ENCODE data around the gene ACOD1. TPM values are rescaled to one million over a fixed set of nuclear protein-coding genes. Genes with fewer than 3 reads are reported as not detected.

The ACOD1 gene
- total RNA-seq, 4 donors from 2014 or later: 0.32 TPM; not detected in 3

GRCh38 chr13:76993021-76993420, 44.7 kb downstream of the ACOD1 start:
- peaks cover 0 to 13% (median 5%) of the 10 kb centered on the region in 4 donors for H3K36me3 ChIP-seq
- H3K27me3 ChIP-seq: no peaks in the 10 kb centered on the region
- peak overlapping the region; percentile 90 to 93 (median 92) for H3K27ac ChIP-seq
- in situ Hi-C loops (cut with MboI; ENCODE audit: low pct_ligation_motif_present in 1 of 4, low pct_unique_long_range_greater_than_20kb in 1 of 4, low sequenced_read_pairs in 3 of 4): no loop called here
- peaks cover 0 to 13% (median 4%) of the 10 kb centered on the region in 4 donors for H3K4me1 ChIP-seq
- peak overlapping the region; percentile 57 to 82 (median 68) for H3K4me3 ChIP-seq
- no peaks in the 10 kb centered on the region for H3K9me3 ChIP-seq
- TF ChIP-seq POLR2A (IDR thresholded peaks at IDR 0.05): no peak
- no peak for TF ChIP-seq POLR2AphosphoS5 (IDR thresholded peaks at IDR 0.05)
- no peak for TF ChIP-seq CTCF (IDR thresholded peaks at IDR 0.05)
- no peak for TF ChIP-seq EP300 (IDR thresholded peaks at IDR 0.05; ENCODE audit: low read depth)
- no peak for DNase-seq
- intact Hi-C loops (cut with DNase I; ENCODE audit: low total_unique reads): no loop called here
- WGBS, 2 donors (ENCODE audit: low coverage in 1 of 2): 37 to 43% methylated on average over 3 of the region's 3 CpGs

- peak overlapping the region in 1 of 4 donors; percentile 62 for H3K4me3 ChIP-seq
- TF ChIP-seq POLR2AphosphoS5 (IDR thresholded peaks at IDR 0.05): no peak
- no peaks in the 10 kb centered on the region for H3K27me3 ChIP-seq
- H3K36me3 ChIP-seq: peaks cover 0 to 16% (median 5%) of the 10 kb centered on the region in 4 donors
- intact Hi-C loops (cut with DNase I; ENCODE audit: low total_unique reads) (no loop called here), in situ Hi-C loops (cut with MboI; ENCODE audit: low pct_ligation_motif_present in 1 of 4, low pct_unique_long_range_greater_than_20kb in 1 of 4, low sequenced_read_pairs in 3 of 4) (no loop called here)
- peak overlapping the region in 3 of 4 donors; percentile 91 to 93 (median 92) for H3K27ac ChIP-seq
- DNase-seq: no peak
- peaks cover 0 to 13% (median 4%) of the 10 kb centered on the region in 4 donors for H3K4me1 ChIP-seq
- no peaks in the 10 kb centered on the region for H3K9me3 ChIP-seq
- 79 to 80% methylated on average over 5 of the region's 5 CpGs for WGBS, 2 donors (ENCODE audit: low coverage in 1 of 2)
Observed at GRCh38 chr13:76993473-76993872, 45.2 kb downstream of the ACOD1 start.

- no peak for DNase-seq
- intact Hi-C loops (cut with DNase I; ENCODE audit: low total_unique reads): no loop called here
- no peaks in the 10 kb centered on the region for H3K27me3 ChIP-seq
- H3K4me3 ChIP-seq: no peak overlapping the region
- peaks cover 0 to 13% (median 4%) of the 10 kb centered on the region in 4 donors for H3K4me1 ChIP-seq
- 96 to 100% methylated on average over 3 of the region's 3 CpGs for WGBS, 2 donors (ENCODE audit: low coverage in 1 of 2)
- in situ Hi-C loops (cut with MboI; ENCODE audit: low pct_ligation_motif_present in 1 of 4, low pct_unique_long_range_greater_than_20kb in 1 of 4, low sequenced_read_pairs in 3 of 4): no loop called here
- no peaks in the 10 kb centered on the region for H3K9me3 ChIP-seq
- no peak overlapping the region for H3K27ac ChIP-seq
- TF ChIP-seq POLR2A (IDR thresholded peaks at IDR 0.05): no peak
- H3K36me3 ChIP-seq: peaks cover 0 to 19% (median 5%) of the 10 kb centered on the region in 4 donors
Observed at GRCh38 chr13:76994281-76994680, 46.0 kb downstream of the ACOD1 start.

GRCh38 chr13:77000475-77000874, 52.2 kb downstream of the ACOD1 start:
- DNase-seq: no peak
- intact Hi-C loops (cut with DNase I; ENCODE audit: low total_unique reads): no loop called here
- peak overlapping the region in 3 of 4 donors; percentile 6 to 20 (median 11) for H3K27ac ChIP-seq
- TF ChIP-seq CTCF (IDR thresholded peaks at IDR 0.05) (no peak), EP300 (IDR thresholded peaks at IDR 0.05; ENCODE audit: low read depth) (no peak), POLR2A (IDR thresholded peaks at IDR 0.05) (no peak), POLR2AphosphoS5 (IDR thresholded peaks at IDR 0.05) (no peak)
- H3K27me3 ChIP-seq: no peaks in the 10 kb centered on the region
- H3K4me3 ChIP-seq: no peak overlapping the region
- WGBS, 2 donors (ENCODE audit: low coverage in 1 of 2): 19 to 22% methylated on average over 1 of the region's 1 CpG
- peaks cover 0 to 30% (median 5%) of the 10 kb centered on the region in 4 donors for H3K36me3 ChIP-seq
- no peaks in the 10 kb centered on the region for H3K9me3 ChIP-seq
- peaks cover 0 to 32% (median 21%) of the 10 kb centered on the region in 4 donors for H3K4me1 ChIP-seq
- in situ Hi-C loops (cut with MboI; ENCODE audit: low pct_ligation_motif_present in 1 of 4, low pct_unique_long_range_greater_than_20kb in 1 of 4, low sequenced_read_pairs in 3 of 4): no loop called here

- intact Hi-C loops (cut with DNase I; ENCODE audit: low total_unique reads) (no loop called here), in situ Hi-C loops (cut with MboI; ENCODE audit: low pct_ligation_motif_present in 1 of 4, low pct_unique_long_range_greater_than_20kb in 1 of 4, low sequenced_read_pairs in 3 of 4) (no loop called here)
- TF ChIP-seq CTCF (IDR thresholded peaks at IDR 0.05) (no peak), EP300 (IDR thresholded peaks at IDR 0.05; ENCODE audit: low read depth) (no peak), POLR2AphosphoS5 (IDR thresholded peaks at IDR 0.05) (no peak), POLR2A (IDR thresholded peaks at IDR 0.05) (no peak)
- 60 to 66% methylated on average over 4 of the region's 4 CpGs for WGBS, 2 donors (ENCODE audit: low coverage in 1 of 2)
- no peaks in the 10 kb centered on the region for H3K9me3 ChIP-seq
- H3K27ac ChIP-seq: no peak overlapping the region
- peaks cover 0 to 32% (median 21%) of the 10 kb centered on the region in 4 donors for H3K4me1 ChIP-seq
- no peaks in the 10 kb centered on the region for H3K27me3 ChIP-seq
- H3K4me3 ChIP-seq: no peak overlapping the region
- H3K36me3 ChIP-seq: peaks cover 0 to 36% (median 3%) of the 10 kb centered on the region in 4 donors
- DNase-seq: no peak
Observed at GRCh38 chr13:77001540-77001939, 53.2 kb downstream of the ACOD1 start.
